Cardiac muscle cell (in vitro differentiated cells and primary cell): ENCODE results near the gene AFTPH. TPM values are rescaled to one million over a fixed set of nuclear protein-coding genes. Genes with fewer than 3 reads are reported as not detected.
"Not testable (repeated sequence)": the region's sequence is repeated elsewhere in the genome, so short reads cannot be mapped to it uniquely, and the experiment has no call there.

ENCODE experiments used
- DNase-seq, 2 donors: peaks; one replicate each; pipeline versions ENCODE4 v3.0.0 to v3.0.0-alpha.2; 2010 to 2017; ENCODE audit warnings: low read depth in 1 of 2, low spot score in 1 of 2
- H3K27ac ChIP-seq: fragments of 200-600 bp; sonication (generic); 2 replicates; pipeline ENCODE4 v1.5.1; 2016
- H3K27me3 ChIP-seq: fragments of 200-600 bp; sonication (generic); 2 replicates; pipeline ENCODE4 v1.6.0; 2016; ENCODE audit warnings: control low read depth
- H3K36me3 ChIP-seq: fragments of 200-600 bp; sonication (generic); 2 replicates; pipeline ENCODE4 v1.5.1; 2016; ENCODE audit warnings: control low read depth
- H3K4me1 ChIP-seq: fragments of 200-600 bp; sonication (generic); 2 replicates; pipeline ENCODE4 v1.8.1; 2017; ENCODE audit warnings: low read depth, mild to moderate bottlenecking, mixed run types
- H3K4me3 ChIP-seq: fragments of 200-600 bp; sonication (generic); 2 replicates; pipeline ENCODE4 v1.5.1; 2016; ENCODE audit warnings: mild to moderate bottlenecking
- H3K9me3 ChIP-seq: fragments of 200-600 bp; sonication (generic); 2 replicates; pipeline ENCODE4 v1.5.1; 2017; ENCODE audit warnings: low read depth, mild to moderate bottlenecking, control low read depth
- CTCF ChIP-seq: IDR thresholded peaks from 2 replicates; pipeline ENCODE4 v1.5.1; 2012; ENCODE audit warnings: low read depth, mild to moderate bottlenecking, low read length
- polyA plus RNA-seq: library from polyadenylated mRNA; unstranded; fragments of >200 nt; fragmentation: Nextera tagmentation; extraction: Ambion mirVana; gene quantifications from 2 replicates; pipeline ENCODE4 v1.2.1, GENCODE V29; 2016
- total RNA-seq: library from RNA; depleted of rRNA; stranded (reverse); fragments of >200 nt; gene quantifications from 2 replicates; pipeline ENCODE4 v1.2.3, GENCODE V29; 2016

The AFTPH gene
- total and polyA plus RNA-seq, 2 experiments from 2014 or later = 7.1 to 18.5 TPM

- Histone ChIP-seq H3K9me3 (no peaks in the 10 kb centered on the region), H3K27me3 (peaks cover 3% of the 10 kb centered on the region), H3K4me3 (peak overlapping the region; percentile 90), H3K36me3 (no peaks in the 10 kb centered on the region), H3K4me1 (peaks cover 25% of the 10 kb centered on the region), H3K27ac (peak overlapping the region; percentile 75)
- no peak for TF ChIP-seq CTCF
- peak in 1 of 2 donors; percentile 11 for DNase-seq
These were observed 1.1 kb downstream of the AFTPH start for GRCh38 chr2:64525317-64525613.

- peaks cover 2% of the 10 kb centered on the region for H3K27me3 ChIP-seq
- TF ChIP-seq CTCF = no peak
- peaks cover 25% of the 10 kb centered on the region for H3K4me1 ChIP-seq
- H3K4me3 ChIP-seq = no peak overlapping the region
- H3K9me3 ChIP-seq = no peaks in the 10 kb centered on the region
- no peak overlapping the region for H3K27ac ChIP-seq
- no peak for DNase-seq
- no peaks in the 10 kb centered on the region for H3K36me3 ChIP-seq
These were observed 1.9 kb downstream of the AFTPH start for GRCh38 chr2:64526034-64526433.

GRCh38 chr2:64530946-64531345 is 6.8 kb downstream of the AFTPH start:
- H3K4me3 ChIP-seq, DNase-seq, H3K9me3 ChIP-seq, H3K27me3 ChIP-seq, H3K27ac ChIP-seq, H3K36me3 ChIP-seq: not testable (repeated sequence)
- peaks cover 27% of the 10 kb centered on the region for H3K4me1 ChIP-seq

- TF ChIP-seq CTCF = no peak
- no peaks in the 10 kb centered on the region for H3K27me3 ChIP-seq
These were observed 7.9 kb downstream of the AFTPH start for GRCh38 chr2:64532030-64532429.

GRCh38 chr2:64533882-64534281 is 9.8 kb downstream of the AFTPH start:
- Histone ChIP-seq H3K4me3 (no peak overlapping the region), H3K27ac (no peak overlapping the region), H3K27me3 (no peaks in the 10 kb centered on the region), H3K4me1 (peaks cover 13% of the 10 kb centered on the region), H3K9me3 (no peaks in the 10 kb centered on the region), H3K36me3 (peaks cover 4% of the 10 kb centered on the region)
- TF ChIP-seq CTCF = no peak
- DNase-seq = no peak

More at GRCh38 chr2:64532030-64532429, 7.9 kb downstream of the AFTPH start:
- Histone ChIP-seq H3K36me3 (peaks cover 4% of the 10 kb centered on the region), H3K4me3 (no peak overlapping the region), H3K9me3 (no peaks in the 10 kb centered on the region), H3K4me1 (peaks cover 22% of the 10 kb centered on the region), H3K27ac (no peak overlapping the region)
- no peak for DNase-seq

GRCh38 chr2:64534363-64534762 is 10.2 kb downstream of the AFTPH start:
- no peak for DNase-seq
- Histone ChIP-seq H3K4me1 (peaks cover 13% of the 10 kb centered on the region), H3K9me3 (no peaks in the 10 kb centered on the region), H3K27ac (no peak overlapping the region), H3K36me3 (peaks cover 4% of the 10 kb centered on the region), H3K27me3 (no peaks in the 10 kb centered on the region), H3K4me3 (no peak overlapping the region)
- TF ChIP-seq CTCF = no peak
